Measurements from ENCODE around the gene TSPAN9. TPM values are rescaled to one million over a fixed set of nuclear protein-coding genes. Genes with fewer than 3 reads are reported as not detected.

TSPAN9 gene
- total and polyA plus RNA-seq, 9 of the 15 experiments (the other 6 are each of a cell fraction or from before 2014, with no cell fraction given) = 0.23 to 2.1 (median 0.60) TPM; not detected in 2

- Histone ChIP-seq H3K27me3 (ENCODE audit: control insufficient read depth in 2 of 2, insufficient read depth in 2 of 2, low read length in 2 of 2) (peaks cover 5 to 43% of the 10 kb centered on the region in 2 experiments), H3K27ac (ENCODE audit: extremely low read depth, low read depth, low read length) (no peak overlapping the region), H3K79me2 (ENCODE audit: control insufficient read depth, insufficient read depth, low read length) (no peaks in the 10 kb centered on the region), H3K4me1 (replicated peaks in 1 of 2; ENCODE audit: control insufficient read depth in 2 of 2, insufficient read depth in 2 of 2, low read length in 2 of 2) (no peaks in the 10 kb centered on the region; a peak in 1 of 5 replicates), H3K9me1 (ENCODE audit: control insufficient read depth, insufficient read depth, low read length) (no peaks in the 10 kb centered on the region), H2AFZ (ENCODE audit: low read depth, low read length) (no peak overlapping the region), H4K20me1 (replicated peaks; ENCODE audit: control insufficient read depth, insufficient read depth, low read length) (no peaks in the 10 kb centered on the region), H3K36me3 (ENCODE audit: control insufficient read depth, insufficient read depth, low read length) (no peaks in the 10 kb centered on the region), H3K9me3 (replicated peaks; ENCODE audit: control insufficient read depth, insufficient read depth, low read depth, low read length) (no peaks in the 10 kb centered on the region), H3K4me2 (ENCODE audit: insufficient read depth, low read length) (no peak overlapping the region), H3K4me3 (no peak overlapping the region), H3K9ac (ENCODE audit: insufficient read depth in 1 of 2, low read depth in 2 of 2, low read length in 2 of 2) (no peak overlapping the region)
- TF ChIP-seq COPS2 (conservative IDR thresholded peaks at IDR 0.05) (no peak), CXXC5 (CRISPR knock-in tag; IDR thresholded peaks at IDR 0.05) (no peak), ELK3 (CRISPR knock-in tag; IDR thresholded peaks at IDR 0.05) (no peak), HMBOX1 (IDR thresholded peaks at IDR 0.05) (no peak), SRSF1 (IDR thresholded peaks at IDR 0.05; ENCODE audit: low read depth, low read length) (no peak), CREB5 (CRISPR knock-in tag; IDR thresholded peaks at IDR 0.05) (no peak), RBM34 (IDR thresholded peaks at IDR 0.05; ENCODE audit: borderline replicate concordance, insufficient read depth, low read length) (no peak), MEIS2 (IDR thresholded peaks at IDR 0.05; ENCODE audit: partially characterized antibody) (no peak), ZNF695 (CRISPR knock-in tag; IDR thresholded peaks at IDR 0.05) (no peak), SIX5 (IDR thresholded peaks at IDR 0.05; ENCODE audit: borderline replicate concordance in 1 of 2, insufficient read depth in 1 of 2, low read depth in 1 of 2, low read length in 2 of 2) (no peak), THRAP3 (IDR thresholded peaks at IDR 0.05; ENCODE audit: borderline replicate concordance) (no peak), RNF219 (CRISPR knock-in tag; IDR thresholded peaks at IDR 0.05) (no peak)
- intact Hi-C loops (cut with micrococcal nuclease) (no loop called here), in situ Hi-C loops (cut with MboI) (no loop called here)
- ATAC-seq = no peak
- no peak for DNase-seq (ENCODE audit: extremely low read depth in 1 of 4, low spot score in 3 of 4)
- CTCF ChIA-PET (ENCODE audit: low intra/inter-chr PET ratio) = no interaction called here
- POLR2A ChIA-PET = no interaction called here
- 2% methylated on average over 8 of the region's 8 CpGs for WGBS (ENCODE audit: insufficient coverage, low coverage, missing lambda C conversion rate)
- no TSS peak for BruUV-seq (replicated peaks)
- FAIRE-seq = no peak
These were observed 25.7 kb downstream of the TSPAN9 start for GRCh38 chr12:3102771-3103410.

Measured in K562 (cell line).